Measurements from ENCODE around the gene GARIN5A.

The GARIN5A gene

DNA sequence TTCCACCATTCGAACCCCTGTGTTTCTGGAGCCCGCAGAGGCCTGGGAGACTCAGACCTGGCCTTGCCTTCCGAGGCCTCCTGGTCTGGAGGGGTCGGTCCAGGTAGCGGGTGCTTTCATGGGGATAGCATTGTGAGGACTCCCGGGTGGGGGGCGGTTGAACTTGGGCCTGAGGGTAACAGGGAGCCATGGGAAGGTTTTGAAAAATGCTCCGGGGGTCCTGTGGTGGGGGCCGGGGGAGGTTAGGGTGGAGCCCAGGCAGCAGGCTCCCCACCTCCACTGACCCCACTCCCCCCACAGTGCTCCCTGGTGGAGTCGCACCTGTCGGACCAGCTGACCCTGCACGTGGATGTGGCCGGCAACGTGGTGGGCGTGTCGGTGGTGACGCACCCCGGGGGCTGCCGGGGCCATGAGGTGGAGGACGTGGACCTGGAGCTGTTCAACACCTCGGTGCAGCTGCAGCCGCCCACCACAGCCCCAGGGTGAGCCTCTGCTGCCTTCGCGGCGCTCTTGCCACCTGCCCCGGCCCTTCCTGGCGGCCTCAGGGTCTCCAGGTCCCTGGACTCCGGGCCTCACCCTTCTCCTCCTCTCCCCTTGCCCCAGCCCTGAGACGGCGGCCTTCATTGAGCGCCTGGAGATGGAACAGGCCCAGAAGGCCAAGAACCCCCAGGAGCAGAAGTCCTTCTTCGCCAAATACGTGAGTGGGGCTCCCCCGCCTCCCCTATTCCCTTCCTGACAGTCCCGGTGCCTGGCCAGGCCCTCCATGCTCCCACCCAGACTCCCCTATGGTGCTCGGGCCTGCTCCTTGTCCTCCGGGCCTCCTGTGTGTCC is 3.8 kb upstream of the GARIN5A start:
- Histone ChIP-seq H3K79me2 (ENCODE audit: control insufficient read depth, low read length) (peaks cover 40% of the 10 kb centered on the region), H3K9me2 (replicated peaks; ENCODE audit: control insufficient read depth, low read length) (no peaks in the 10 kb centered on the region), H4K20me1 (ENCODE audit: control insufficient read depth, insufficient read depth, low read depth, low read length) (peaks cover 11% of the 10 kb centered on the region), H3F3A (ENCODE audit: control insufficient read depth, insufficient read depth) (no peaks in the 10 kb centered on the region), H3K4me1 (ENCODE audit: control insufficient read depth, low read length) (peaks cover 10% of the 10 kb centered on the region), H3K4me2 (ENCODE audit: low read length) (no peak overlapping the region), H3K27ac (ENCODE audit: low read depth, low read length) (no peak overlapping the region), H3K27me3 (ENCODE audit: control insufficient read depth, low read length) (no peaks in the 10 kb centered on the region), H3K9me3 (ENCODE audit: control insufficient read depth, insufficient read depth, low read length) (peaks cover 5% of the 10 kb centered on the region; the same call in 1 of the 2 replicates), H3K4me3 (ENCODE audit: low read length) (no peak overlapping the region), H3K36me3 (ENCODE audit: control insufficient read depth, low read length) (peaks cover 70% of the 10 kb centered on the region)
- TF ChIP-seq, protein P1, sequence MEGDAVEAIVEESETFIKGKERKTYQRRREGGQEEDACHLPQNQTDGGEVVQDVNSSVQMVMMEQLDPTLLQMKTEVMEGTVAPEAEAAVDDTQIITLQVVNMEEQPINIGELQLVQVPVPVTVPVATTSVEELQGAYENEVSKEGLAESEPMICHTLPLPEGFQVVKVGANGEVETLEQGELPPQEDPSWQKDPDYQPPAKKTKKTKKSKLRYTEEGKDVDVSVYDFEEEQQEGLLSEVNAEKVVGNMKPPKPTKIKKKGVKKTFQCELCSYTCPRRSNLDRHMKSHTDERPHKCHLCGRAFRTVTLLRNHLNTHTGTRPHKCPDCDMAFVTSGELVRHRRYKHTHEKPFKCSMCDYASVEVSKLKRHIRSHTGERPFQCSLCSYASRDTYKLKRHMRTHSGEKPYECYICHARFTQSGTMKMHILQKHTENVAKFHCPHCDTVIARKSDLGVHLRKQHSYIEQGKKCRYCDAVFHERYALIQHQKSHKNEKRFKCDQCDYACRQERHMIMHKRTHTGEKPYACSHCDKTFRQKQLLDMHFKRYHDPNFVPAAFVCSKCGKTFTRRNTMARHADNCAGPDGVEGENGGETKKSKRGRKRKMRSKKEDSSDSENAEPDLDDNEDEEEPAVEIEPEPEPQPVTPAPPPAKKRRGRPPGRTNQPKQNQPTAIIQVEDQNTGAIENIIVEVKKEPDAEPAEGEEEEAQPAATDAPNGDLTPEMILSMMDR (IDR thresholded peaks at IDR 0.05; ENCODE audit: low read depth, low read length, poor library complexity, severe bottlenecking) = no peak

DNA sequence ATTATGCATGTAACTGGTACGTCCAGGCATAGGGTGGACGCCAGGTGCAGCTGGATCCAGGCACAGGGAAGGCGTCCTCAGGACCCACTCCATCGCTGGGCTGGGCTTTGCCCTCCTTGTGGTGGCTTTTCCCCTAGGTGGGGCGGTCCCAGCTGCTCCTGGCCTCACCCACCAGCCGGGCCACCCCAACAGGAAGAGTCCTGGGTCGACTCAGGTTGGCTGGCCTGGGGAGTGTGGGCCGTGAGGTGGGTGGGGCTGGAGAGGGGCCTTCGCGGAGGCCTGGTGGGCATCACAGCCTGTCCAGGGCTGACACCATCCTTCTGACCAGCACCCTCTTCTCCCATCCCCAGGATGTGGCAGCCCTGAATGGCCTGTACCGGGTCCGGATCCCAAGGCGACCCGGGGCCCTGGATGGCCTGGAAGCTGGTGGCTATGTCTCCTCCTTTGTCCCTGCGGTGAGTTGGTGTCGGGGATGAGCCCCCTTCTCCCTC is 3.2 kb upstream of the GARIN5A start:
- H3K4me3 ChIP-seq (ENCODE audit: low read length) = no peak overlapping the region
- no peaks in the 10 kb centered on the region for H3K27me3 ChIP-seq (ENCODE audit: control insufficient read depth, low read length)
- peaks cover 64% of the 10 kb centered on the region for H3K36me3 ChIP-seq (ENCODE audit: control insufficient read depth, low read length)
- H3K27ac ChIP-seq (ENCODE audit: low read depth, low read length) = no peak overlapping the region
- peaks cover 40% of the 10 kb centered on the region for H3K79me2 ChIP-seq (ENCODE audit: control insufficient read depth, low read length)
- peaks cover 10% of the 10 kb centered on the region for H3K4me1 ChIP-seq (ENCODE audit: control insufficient read depth, low read length)
- no peak overlapping the region for H3K4me2 ChIP-seq (ENCODE audit: low read length)
- peaks cover 11% of the 10 kb centered on the region for H4K20me1 ChIP-seq (ENCODE audit: control insufficient read depth, insufficient read depth, low read depth, low read length)
- no peaks in the 10 kb centered on the region for H3K9me2 ChIP-seq (replicated peaks; ENCODE audit: control insufficient read depth, low read length)
- no peak for TF ChIP-seq EZH2phosphoT487 (IDR thresholded peaks at IDR 0.05; ENCODE audit: borderline replicate concordance, low read length)
- TF ChIP-seq, protein P1 (IDR thresholded peaks at IDR 0.05; ENCODE audit: low read depth, low read length, poor library complexity, severe bottlenecking) = no peak
- H3F3A ChIP-seq (ENCODE audit: control insufficient read depth, insufficient read depth) = no peaks in the 10 kb centered on the region
- H3K9me3 ChIP-seq (ENCODE audit: control insufficient read depth, insufficient read depth, low read length) = peaks cover 5% of the 10 kb centered on the region; the same call in 1 of the 2 replicates

DNA sequence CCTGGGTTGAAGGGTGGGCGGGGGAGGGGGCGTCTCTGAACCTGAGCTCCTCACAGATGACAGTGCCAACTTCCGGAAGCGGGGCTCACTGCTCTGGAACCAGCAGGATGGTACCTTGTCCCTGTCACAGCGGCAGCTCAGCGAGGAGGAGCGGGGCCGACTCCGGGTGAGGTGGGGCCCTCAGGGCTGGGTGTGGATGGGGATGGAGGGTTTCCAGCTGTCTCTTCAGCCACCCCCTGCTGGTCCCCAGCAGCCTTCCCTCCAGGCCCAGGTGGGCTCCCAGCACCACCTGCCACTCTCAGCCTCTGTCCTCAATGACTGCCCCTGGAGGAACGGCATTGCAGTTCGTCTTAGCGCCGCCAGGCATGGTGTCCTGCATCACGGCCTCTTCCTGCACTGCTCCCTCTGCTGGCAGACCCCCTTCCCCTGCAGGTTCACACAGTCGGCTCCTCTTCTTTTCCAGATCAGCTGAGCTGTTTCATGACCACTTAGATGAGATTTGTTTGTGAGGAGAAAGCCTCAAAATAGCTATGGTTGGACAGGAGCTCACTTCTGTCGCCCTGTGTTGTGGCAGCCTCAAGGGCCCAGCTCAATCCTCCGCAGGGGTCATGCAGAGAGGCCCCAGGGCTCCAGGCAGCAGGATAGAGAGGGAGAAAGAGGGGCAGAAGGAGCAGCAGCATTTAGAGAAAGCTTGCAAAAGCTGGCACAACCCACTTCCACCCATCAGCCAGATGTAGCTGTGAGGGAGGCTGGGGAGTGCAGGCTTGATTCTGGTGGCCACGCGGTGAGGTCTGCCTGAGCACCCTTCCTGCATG is 2.5 kb upstream of the GARIN5A start:
- H3K27ac ChIP-seq (ENCODE audit: low read depth, low read length) = no peak overlapping the region
- peaks cover 5% of the 10 kb centered on the region; the same call in 1 of the 2 replicates for H3K9me3 ChIP-seq (ENCODE audit: control insufficient read depth, insufficient read depth, low read length)
- H3K27me3 ChIP-seq (ENCODE audit: control insufficient read depth, low read length) = no peaks in the 10 kb centered on the region
- H4K20me1 ChIP-seq (ENCODE audit: control insufficient read depth, insufficient read depth, low read depth, low read length) = peaks cover 11% of the 10 kb centered on the region
- no peaks in the 10 kb centered on the region for H3K9me2 ChIP-seq (replicated peaks; ENCODE audit: control insufficient read depth, low read length)
- no peaks in the 10 kb centered on the region for H3F3A ChIP-seq (ENCODE audit: control insufficient read depth, insufficient read depth)
- TF ChIP-seq EZH2phosphoT487 (IDR thresholded peaks at IDR 0.05; ENCODE audit: borderline replicate concordance, low read length) = no peak
- TF ChIP-seq, protein P1 (IDR thresholded peaks at IDR 0.05; ENCODE audit: low read depth, low read length, poor library complexity, severe bottlenecking) = peak; percentile 78
- H3K36me3 ChIP-seq (ENCODE audit: control insufficient read depth, low read length) = peaks cover 59% of the 10 kb centered on the region
- peaks cover 40% of the 10 kb centered on the region for H3K79me2 ChIP-seq (ENCODE audit: control insufficient read depth, low read length)
- H3K4me2 ChIP-seq (ENCODE audit: low read length) = no peak overlapping the region
- H3K4me3 ChIP-seq (ENCODE audit: low read length) = no peak overlapping the region
- peaks cover 10% of the 10 kb centered on the region for H3K4me1 ChIP-seq (ENCODE audit: control insufficient read depth, low read length)

Data from DOHH2 (cell line).